GM08714 (cell line): ENCODE data around the gene LLGL1.

Experiments used
- H3K4me3 ChIP-seq: fragments of 200-500 bp; sonication (Bioruptor generic); 2 replicates; pipeline ENCODE4 v1.5.1; 2014; ENCODE audit warnings: mild to moderate bottlenecking, low read length, inconsistent platforms
- ZNF274 ChIP-seq: IDR thresholded peaks from 2 replicates; pipeline ENCODE4 v1.6.1; 2012; ENCODE audit warnings: mild to moderate bottlenecking, low read depth, low read length

LLGL1 gene

GRCh38 chr17:18233803-18234518 is 8.5 kb downstream of the LLGL1 start:
- H3K4me3 ChIP-seq: no peak overlapping the region
- TF ChIP-seq ZNF274: no peak

GRCh38 chr17:18234853-18235380 is 9.5 kb downstream of the LLGL1 start:
- H3K4me3 ChIP-seq: no peak overlapping the region
- TF ChIP-seq ZNF274: no peak

GRCh38 chr17:18235743-18236256 is 10.4 kb downstream of the LLGL1 start:
- TF ChIP-seq ZNF274: no peak
- H3K4me3 ChIP-seq: no peak overlapping the region

DNA sequence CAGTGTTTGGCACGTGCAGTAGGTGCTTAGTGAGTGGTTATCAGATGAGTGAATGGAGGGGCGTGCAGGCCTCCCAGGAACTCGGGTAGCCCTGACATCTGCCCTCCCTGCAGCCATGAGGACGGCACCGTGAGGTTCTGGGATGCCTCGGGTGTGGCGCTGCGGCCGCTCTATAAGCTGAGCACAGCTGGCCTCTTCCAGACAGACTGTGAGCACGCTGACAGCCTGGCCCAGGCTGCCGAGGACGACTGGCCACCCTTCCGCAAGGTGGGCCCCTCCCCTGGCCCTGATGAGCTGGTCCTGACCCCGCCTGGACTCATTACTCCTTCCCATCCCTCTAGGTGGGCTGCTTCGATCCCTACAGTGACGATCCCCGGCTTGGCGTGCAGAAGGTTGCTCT is 11.1 kb downstream of the LLGL1 start:
- TF ChIP-seq ZNF274: no peak

GRCh38 chr17:18237461-18237860 is 12.0 kb downstream of the LLGL1 start:
- no peak overlapping the region for H3K4me3 ChIP-seq
- no peak for TF ChIP-seq ZNF274

More for the DNA sequence above, 11.1 kb downstream of the LLGL1 start:
- H3K4me3 ChIP-seq: no peak overlapping the region

GRCh38 chr17:18238299-18238698 is 12.9 kb downstream of the LLGL1 start:
- TF ChIP-seq ZNF274: no peak
- H3K4me3 ChIP-seq: no peak overlapping the region

DNA sequence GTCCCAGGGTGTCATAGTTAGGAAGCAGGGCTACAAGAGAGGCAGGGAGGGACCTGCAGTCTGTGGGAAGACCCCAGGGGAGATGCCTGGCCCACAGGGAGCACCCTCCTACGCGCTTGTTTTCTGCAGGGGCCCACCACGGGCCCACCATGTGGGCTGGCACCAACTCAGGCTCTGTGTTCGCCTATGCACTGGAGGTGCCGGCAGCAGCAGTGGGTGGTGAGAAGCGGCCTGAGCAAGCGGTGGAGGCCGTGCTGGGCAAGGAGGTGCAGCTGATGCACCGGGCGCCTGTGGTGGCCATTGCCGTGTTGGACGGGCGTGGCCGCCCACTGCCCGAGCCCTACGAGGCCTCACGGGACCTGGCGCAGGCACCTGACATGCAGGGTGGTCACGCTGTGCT is 15.0 kb downstream of the LLGL1 start:
- no peak for TF ChIP-seq ZNF274
- no peak overlapping the region for H3K4me3 ChIP-seq

- H3K4me3 ChIP-seq: no peak overlapping the region
- TF ChIP-seq ZNF274: no peak
These were observed 15.9 kb downstream of the LLGL1 start for GRCh38 chr17:18241229-18241871.

DNA sequence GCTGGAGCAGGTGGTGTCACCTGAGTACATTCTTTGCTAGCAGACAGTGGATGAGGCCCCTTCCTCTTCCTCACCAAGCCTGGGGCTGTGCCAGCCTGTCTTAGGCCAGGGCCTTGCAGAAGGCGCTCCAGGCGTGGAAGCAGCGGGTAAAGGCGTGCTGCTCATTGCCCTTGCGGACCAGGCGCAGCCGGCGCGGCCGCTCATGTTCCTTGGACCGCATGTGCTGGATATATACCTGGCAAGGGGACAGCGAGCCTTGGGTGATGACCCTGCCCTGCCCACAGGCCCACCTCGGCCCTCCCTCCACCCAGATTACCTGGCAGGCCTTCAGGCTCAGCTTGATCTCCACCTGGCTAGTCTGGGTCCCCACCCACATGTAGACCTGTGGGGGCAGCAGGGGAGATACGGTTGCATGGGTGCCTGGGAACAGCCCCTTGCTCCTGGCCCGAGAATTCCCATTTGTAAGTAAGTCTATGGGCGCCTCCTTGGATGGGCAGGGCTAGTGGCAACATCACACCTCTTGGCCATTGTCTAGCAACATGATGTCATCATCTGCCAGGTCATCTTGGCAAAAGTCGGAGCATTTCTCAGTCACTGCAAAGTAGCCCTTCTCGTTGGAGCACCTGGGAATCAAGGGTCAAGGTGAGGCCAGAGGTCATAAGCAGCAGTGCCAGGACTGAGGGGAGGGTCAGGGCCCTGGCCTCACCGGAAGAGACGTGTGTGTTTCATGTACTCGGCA is 19.8 kb downstream of the LLGL1 start:
- no peak for TF ChIP-seq ZNF274
- H3K4me3 ChIP-seq: no peak overlapping the region

- no peak for TF ChIP-seq ZNF274
- no peak overlapping the region for H3K4me3 ChIP-seq
These were observed 20.8 kb downstream of the LLGL1 start for GRCh38 chr17:18246109-18246725.

DNA sequence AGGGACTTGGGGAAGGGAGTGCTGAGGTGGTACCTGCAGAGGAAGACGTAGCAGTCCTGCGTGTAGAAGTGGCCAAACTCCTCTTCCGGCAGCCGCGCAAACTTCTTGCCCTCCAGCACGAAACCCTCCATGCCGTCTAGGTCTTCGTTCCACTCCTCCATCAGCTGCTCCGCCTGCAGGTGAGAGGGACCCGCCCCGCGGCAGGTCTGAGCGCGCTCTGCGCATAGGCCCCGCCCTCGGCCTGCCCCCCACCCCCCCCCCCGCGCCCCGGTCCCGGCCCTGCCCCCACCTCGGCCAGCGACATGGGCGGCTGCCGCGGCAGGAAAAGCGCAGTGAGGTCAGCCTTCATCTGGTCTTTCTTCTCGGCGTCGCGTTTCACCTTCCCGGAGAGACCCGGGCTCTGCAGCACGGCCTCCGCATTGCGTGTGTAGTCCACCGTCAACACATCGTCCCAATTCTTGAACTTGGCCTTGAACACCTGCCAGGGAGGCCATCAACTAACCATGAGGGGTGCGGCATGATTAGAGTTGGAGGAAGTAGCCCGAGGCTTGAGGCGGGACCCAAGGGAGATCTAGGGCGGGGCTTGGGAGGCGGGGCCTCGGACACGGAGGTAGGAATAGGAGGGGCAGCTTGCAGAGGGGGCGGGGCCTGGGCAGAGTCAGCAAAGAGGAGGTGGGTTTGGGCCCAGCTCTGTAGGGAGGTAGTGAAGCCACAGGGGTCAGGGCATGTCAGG is 21.6 kb downstream of the LLGL1 start:
- H3K4me3 ChIP-seq: no peak overlapping the region
- TF ChIP-seq ZNF274: no peak

GRCh38 chr17:18247613-18248001 is 22.2 kb downstream of the LLGL1 start:
- TF ChIP-seq ZNF274: no peak
- no peak overlapping the region for H3K4me3 ChIP-seq

GRCh38 chr17:18248300-18248731 is 22.9 kb downstream of the LLGL1 start:
- H3K4me3 ChIP-seq: no peak overlapping the region
- no peak for TF ChIP-seq ZNF274
